PC-3 (cell line): Measurements from ENCODE around the gene HEATR5B. TPM values are rescaled to one million over a fixed set of nuclear protein-coding genes. Genes with fewer than 3 reads are reported as not detected.

Experiments used
- ATAC-seq: fragments of 200-7000 bp; cut with Tn5 transposase; 2 replicates; pipeline ENCODE4 v1.9.1; 2020; ENCODE audit warnings: mild to moderate bottlenecking, moderate library complexity
- BruUV-seq: library from RNA; stranded (reverse); fragments of 400-500 nt; replicated peaks from 2 replicates; lab custom pipeline; 2021; lab: Mats Ljungman, UMichigan
- CTCF ChIA-PET: fragments of 300-600 bp; sonication (Branson Sonifier 250); formaldehyde crosslinking; loops from one replicate; lab custom pipeline; 2022; ENCODE audit warnings: antibody characterized with exemption; lab: Charles Lee
- POLR2A ChIA-PET: fragments of 300-600 bp; sonication (Branson Sonifier 250); formaldehyde crosslinking; loops from one replicate; lab custom pipeline; 2022; ENCODE audit warnings: antibody characterized with exemption; ENCODE audit not compliant: unreplicated experiment; lab: Charles Lee
- DNase-seq: peaks from one replicate; pipeline ENCODE4 v3.0.0-alpha.2; 2015
- H2AFZ ChIP-seq: fragments of 300-600 bp; sonication (generic); 2 replicates; pipeline ENCODE4 v1.6.0; 2016; ENCODE audit warnings: antibody characterized with exemption, low read length
- H3F3A ChIP-seq: fragments of 300-600 bp; sonication (generic); one replicate; pipeline ENCODE4 v1.6.0; 2017; ENCODE audit warnings: antibody characterized with exemption, low read length, control low read depth, mild to moderate bottlenecking; ENCODE audit not compliant: unreplicated experiment
- H3K27ac ChIP-seq: fragments of 300-600 bp; sonication (generic); 2 replicates; pipeline ENCODE4 v1.5.1; 2016; ENCODE audit warnings: mild to moderate bottlenecking, low read length
- H3K27me3 ChIP-seq: fragments of 300-600 bp; sonication (generic); 2 replicates; pipeline ENCODE4 v1.6.1; 2016; ENCODE audit warnings: low read length, mixed read lengths
- H3K36me3 ChIP-seq: fragments of 300-600 bp; sonication (generic); 2 replicates; pipeline ENCODE4 v1.6.1; 2016; ENCODE audit warnings: low read depth, mixed run types, low read length, mixed read lengths
- H3K4me1 ChIP-seq: fragments of 300-600 bp; sonication (generic); 2 replicates; pipeline ENCODE4 v1.5.1; 2016; ENCODE audit warnings: low read length; ENCODE audit not compliant: insufficient read depth
- H3K4me2 ChIP-seq: fragments of 300-600 bp; sonication (generic); 2 replicates; pipeline ENCODE4 v1.6.0; 2016; ENCODE audit warnings: low read length
- H3K4me3 ChIP-seq: fragments of 300-600 bp; sonication (generic); 2 replicates; pipeline ENCODE4 v1.5.1; 2016; ENCODE audit warnings: mild to moderate bottlenecking, low read length, mixed read lengths
- H3K79me2 ChIP-seq: fragments of 300-600 bp; sonication (generic); 2 replicates; pipeline ENCODE4 v1.6.1; 2017; ENCODE audit warnings: low read length, mixed read lengths
- H3K9ac ChIP-seq: fragments of 300-600 bp; sonication (generic); 2 replicates; pipeline ENCODE4 v1.6.0; 2016; ENCODE audit warnings: mild to moderate bottlenecking, low read length
- H3K9me2 ChIP-seq: fragments of 300-600 bp; sonication (generic); replicated peaks from 2 replicates; pipeline ENCODE4 v1.6.1; 2016; ENCODE audit warnings: mixed run types, low read length, mixed read lengths
- H3K9me3 ChIP-seq: fragments of 300-600 bp; sonication (generic); 2 replicates; pipeline ENCODE4 v1.6.1; 2016; ENCODE audit warnings: low read length, mixed read lengths
- H4K20me1 ChIP-seq: fragments of 300-600 bp; sonication (generic); 2 replicates; pipeline ENCODE4 v1.6.1; 2016; ENCODE audit warnings: low read length, mixed read lengths
- EZH2 ChIP-seq: fragments of 300-600 bp; sonication (generic); IDR thresholded peaks from one replicate; pipeline ENCODE4 v1.6.1; 2017; ENCODE audit warnings: antibody characterized with exemption, mild to moderate bottlenecking, low read length; ENCODE audit not compliant: unreplicated experiment
- EZH2phosphoT487 ChIP-seq: fragments of 300-600 bp; sonication (generic); IDR thresholded peaks from 2 replicates; pipeline ENCODE4 v1.6.1; 2018; ENCODE audit warnings: mild to moderate bottlenecking, antibody characterized with exemption, low read length, borderline replicate concordance
- intact Hi-C: fragments of 100-400 bp; cut with micrococcal nuclease; formaldehyde crosslinking; loops from 2 replicates; pipeline ENCODE4 v1.9.0; 2023
- total RNA-seq: library from RNA; depleted of rRNA; stranded (reverse); fragments of >200 nt; gene quantifications from 2 replicates; pipeline ENCODE4 v1.2.3, GENCODE V29; 2014
- TF ChIP-seq, protein P1 (sequence below): fragments of 300-600 bp; sonication (generic); conservative IDR thresholded peaks from 2 replicates; pipeline ENCODE4 v1.5.1; 2017; ENCODE audit warnings: antibody characterized with exemption, low read depth, mild to moderate bottlenecking, low read length

The HEATR5B gene
- total RNA-seq, 1 experiment from 2014 or later, result 13.0 TPM

DNA sequence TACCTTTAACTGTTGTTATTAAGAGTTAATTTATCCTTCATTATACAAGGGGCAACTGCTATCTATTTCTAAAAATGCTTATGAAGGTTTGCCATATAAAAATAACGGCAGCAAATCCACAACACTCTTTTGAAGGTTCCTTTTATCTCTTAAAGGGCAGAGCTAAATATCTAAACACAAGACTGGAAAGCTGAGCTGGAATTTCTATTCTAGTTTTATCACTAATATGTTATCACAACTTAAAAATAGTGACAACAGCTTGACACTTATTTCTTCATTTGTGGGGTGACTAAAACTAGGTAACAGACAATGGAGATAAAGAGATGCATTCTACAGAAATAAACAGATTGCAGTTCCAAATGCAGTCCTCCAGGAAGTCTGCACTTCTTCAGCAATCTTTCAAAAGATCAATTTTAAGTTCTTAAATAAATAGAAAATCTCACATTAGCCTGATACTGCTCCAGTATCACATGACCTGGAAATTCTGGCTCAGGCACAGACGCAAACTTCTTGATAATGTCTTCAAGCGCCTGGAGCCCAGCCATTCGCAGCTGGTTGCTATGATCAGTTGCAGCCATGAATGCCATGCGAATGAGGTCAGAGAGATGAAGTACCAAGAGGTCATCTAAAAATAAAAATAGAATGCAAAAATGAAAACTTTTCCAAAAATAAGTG lies 63.8 kb downstream of the HEATR5B start:
- H3K36me3 ChIP-seq, result peaks cover 21% of the 10 kb centered on the region; the same call in 1 of the 2 replicates
- H3K4me2 ChIP-seq, result no peak overlapping the region

DNA sequence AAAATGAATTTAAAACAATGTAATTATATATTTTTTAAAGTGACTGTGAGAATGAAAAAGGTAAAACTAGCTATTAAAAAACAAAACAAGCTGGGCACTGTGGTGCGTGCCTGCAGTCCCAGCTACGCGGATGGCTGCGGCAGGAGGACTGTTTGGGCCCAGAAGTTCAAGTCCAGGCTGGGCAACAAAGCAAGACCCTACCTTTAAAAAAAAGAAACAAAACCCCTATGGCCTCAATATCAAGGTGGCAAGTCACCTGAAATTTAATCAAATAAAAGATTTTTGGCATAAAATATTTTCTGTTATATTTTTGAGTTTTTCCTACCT lies 70.9 kb downstream of the HEATR5B start:
- no peak for ATAC-seq
- POLR2A ChIA-PET, result no interaction called here
- BruUV-seq, result no TSS peak

More for the DNA sequence above, 63.8 kb downstream of the HEATR5B start:
- no peak overlapping the region for H3K9ac ChIP-seq
- no TSS peak for BruUV-seq
- CTCF ChIA-PET, result no interaction called here
- no peaks in the 10 kb centered on the region for H3F3A ChIP-seq
- H3K27me3 ChIP-seq, result no peaks in the 10 kb centered on the region
- DNase-seq (no peak), ATAC-seq (no peak)
- intact Hi-C loops, result no loop called here
- TF ChIP-seq, protein P1, sequence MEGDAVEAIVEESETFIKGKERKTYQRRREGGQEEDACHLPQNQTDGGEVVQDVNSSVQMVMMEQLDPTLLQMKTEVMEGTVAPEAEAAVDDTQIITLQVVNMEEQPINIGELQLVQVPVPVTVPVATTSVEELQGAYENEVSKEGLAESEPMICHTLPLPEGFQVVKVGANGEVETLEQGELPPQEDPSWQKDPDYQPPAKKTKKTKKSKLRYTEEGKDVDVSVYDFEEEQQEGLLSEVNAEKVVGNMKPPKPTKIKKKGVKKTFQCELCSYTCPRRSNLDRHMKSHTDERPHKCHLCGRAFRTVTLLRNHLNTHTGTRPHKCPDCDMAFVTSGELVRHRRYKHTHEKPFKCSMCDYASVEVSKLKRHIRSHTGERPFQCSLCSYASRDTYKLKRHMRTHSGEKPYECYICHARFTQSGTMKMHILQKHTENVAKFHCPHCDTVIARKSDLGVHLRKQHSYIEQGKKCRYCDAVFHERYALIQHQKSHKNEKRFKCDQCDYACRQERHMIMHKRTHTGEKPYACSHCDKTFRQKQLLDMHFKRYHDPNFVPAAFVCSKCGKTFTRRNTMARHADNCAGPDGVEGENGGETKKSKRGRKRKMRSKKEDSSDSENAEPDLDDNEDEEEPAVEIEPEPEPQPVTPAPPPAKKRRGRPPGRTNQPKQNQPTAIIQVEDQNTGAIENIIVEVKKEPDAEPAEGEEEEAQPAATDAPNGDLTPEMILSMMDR, result no peak
- TF ChIP-seq EZH2phosphoT487 (no peak), EZH2 (no peak)
- H3K4me1 ChIP-seq, result no peaks in the 10 kb centered on the region
- no peaks in the 10 kb centered on the region for H3K79me2 ChIP-seq
- no peak overlapping the region for H3K27ac ChIP-seq
- H2AFZ ChIP-seq, result no peak overlapping the region
- H3K9me2 ChIP-seq, result no peaks in the 10 kb centered on the region
- POLR2A ChIA-PET, result interaction anchor here (0.5 kb wide), 1 partner anchor 150 kb away, joined by 4 read pairs; no protein-coding TSS in a partner anchor
- H3K9me3 ChIP-seq, result no peaks in the 10 kb centered on the region
- H3K4me3 ChIP-seq, result no peak overlapping the region
- H4K20me1 ChIP-seq, result no peaks in the 10 kb centered on the region

DNA sequence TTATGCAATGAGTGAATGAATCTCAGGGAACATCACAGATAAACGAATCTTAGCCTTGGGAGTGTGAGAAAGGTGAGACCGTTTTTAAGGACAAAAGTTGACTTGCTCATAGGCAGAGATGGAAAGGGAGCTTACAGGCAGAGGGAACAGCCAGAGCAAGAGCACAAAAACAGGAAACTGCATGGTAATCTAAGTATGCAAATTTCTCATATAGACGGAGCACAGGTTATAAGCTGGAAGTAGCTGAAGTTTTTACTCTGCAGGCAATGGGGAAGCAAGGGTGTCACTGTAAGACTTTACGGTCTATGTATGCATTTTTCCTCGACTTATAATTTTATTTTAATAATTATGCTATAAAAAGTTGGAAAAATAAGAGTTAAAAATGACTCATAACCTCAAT lies 73.0 kb downstream of the HEATR5B start:
- Histone ChIP-seq H3K4me2 (no peak overlapping the region), H2AFZ (no peak overlapping the region), H3K4me1 (no peaks in the 10 kb centered on the region), H3K79me2 (no peaks in the 10 kb centered on the region), H3K27me3 (no peaks in the 10 kb centered on the region), H3K9me3 (no peaks in the 10 kb centered on the region), H3K9ac (no peak overlapping the region), H3K9me2 (no peaks in the 10 kb centered on the region), H3K4me3 (no peak overlapping the region), H3F3A (no peaks in the 10 kb centered on the region), H3K36me3 (peaks cover 17% of the 10 kb centered on the region), H3K27ac (no peak overlapping the region), H4K20me1 (no peaks in the 10 kb centered on the region)
- CTCF ChIA-PET, result no interaction called here
- POLR2A ChIA-PET, result no interaction called here
- ATAC-seq (no peak), DNase-seq (no peak)
- TF ChIP-seq, protein P1, result no peak
- TF ChIP-seq EZH2, result no peak
- TF ChIP-seq EZH2phosphoT487, result no peak
- BruUV-seq, result no TSS peak
- intact Hi-C loops, result no loop called here

More for the DNA sequence above, 70.9 kb downstream of the HEATR5B start:
- CTCF ChIA-PET, result no interaction called here
- Histone ChIP-seq H3K4me1 (no peaks in the 10 kb centered on the region), H3K4me3 (no peak overlapping the region), H2AFZ (no peak overlapping the region), H3K9ac (no peak overlapping the region), H3K79me2 (no peaks in the 10 kb centered on the region), H3K9me3 (no peaks in the 10 kb centered on the region), H3F3A (no peaks in the 10 kb centered on the region), H3K27ac (no peak overlapping the region), H3K9me2 (no peaks in the 10 kb centered on the region), H3K27me3 (no peaks in the 10 kb centered on the region), H3K4me2 (no peak overlapping the region), H3K36me3 (peaks cover 21% of the 10 kb centered on the region), H4K20me1 (no peaks in the 10 kb centered on the region)
- intact Hi-C loops, result no loop called here
- TF ChIP-seq, protein P1, result no peak
- TF ChIP-seq EZH2, result no peak
- TF ChIP-seq EZH2phosphoT487, result no peak
- no peak for DNase-seq
